ENCODE results near the gene MORN5. TPM values are rescaled to one million over a fixed set of nuclear protein-coding genes. Genes with fewer than 3 reads are reported as not detected.

The MORN5 gene
- total RNA-seq, 2 donors from 2014 or later = 0.95 to 1.5 TPM

GRCh38 chr9:122135529-122135859 is 24.2 kb upstream of the MORN5 start:
- intact Hi-C loops (cut with DNase I) = no loop called here
- DNase-seq (ENCODE audit: low spot score) = no peak

GRCh38 chr9:122138560-122139268 is 21.0 kb upstream of the MORN5 start:
- DNase-seq (ENCODE audit: low spot score) = no peak

GRCh38 chr9:122140368-122141193 is 19.1 kb upstream of the MORN5 start:
- intact Hi-C loops (cut with DNase I) = no loop called here
- DNase-seq (ENCODE audit: low spot score) = no peak

More at GRCh38 chr9:122138560-122139268, 21.0 kb upstream of the MORN5 start:
- intact Hi-C loops (cut with DNase I) = no loop called here

- intact Hi-C loops (cut with DNase I) = no loop called here
- no peak for DNase-seq (ENCODE audit: low spot score)
These were observed 18.0 kb upstream of the MORN5 start for GRCh38 chr9:122141671-122142070.

- no peak for DNase-seq (ENCODE audit: low spot score)
- intact Hi-C loops (cut with DNase I) = no loop called here
These were observed 16.4 kb upstream of the MORN5 start for GRCh38 chr9:122143296-122143695.

GRCh38 chr9:122143876-122144405 is 15.8 kb upstream of the MORN5 start:
- intact Hi-C loops (cut with DNase I) = no loop called here
- DNase-seq (ENCODE audit: low spot score) = no peak

GRCh38 chr9:122144836-122145591 is 14.7 kb upstream of the MORN5 start:
- no peak for DNase-seq (ENCODE audit: low spot score)
- intact Hi-C loops (cut with DNase I) = no loop called here

- intact Hi-C loops (cut with DNase I) = no loop called here
- DNase-seq (ENCODE audit: low spot score) = no peak
These were observed 14.2 kb upstream of the MORN5 start for GRCh38 chr9:122145592-122145863.

GRCh38 chr9:122151267-122151828 is 8.4 kb upstream of the MORN5 start:
- intact Hi-C loops (cut with DNase I) = no loop called here
- no peak for DNase-seq (ENCODE audit: low spot score)

- DNase-seq (ENCODE audit: low spot score) = no peak
- intact Hi-C loops (cut with DNase I) = no loop called here
These were observed 3.9 kb upstream of the MORN5 start for GRCh38 chr9:122155796-122156195.

- no peak for DNase-seq (ENCODE audit: low spot score)
- intact Hi-C loops (cut with DNase I) = no loop called here
These were observed 1.5 kb upstream of the MORN5 start for GRCh38 chr9:122158202-122158601.

- no peak for DNase-seq (ENCODE audit: low spot score)
- intact Hi-C loops (cut with DNase I) = no loop called here
These were observed 178 bp downstream of the MORN5 start for GRCh38 chr9:122159925-122160246.

- no peak for DNase-seq (ENCODE audit: low spot score)
- intact Hi-C loops (cut with DNase I) = no loop called here
These were observed 2.7 kb downstream of the MORN5 start for GRCh38 chr9:122162415-122162814.

- DNase-seq (ENCODE audit: low spot score) = no peak
- intact Hi-C loops (cut with DNase I) = no loop called here
These were observed 4.6 kb downstream of the MORN5 start for GRCh38 chr9:122164286-122164685.

GRCh38 chr9:122168356-122168755 is 8.6 kb downstream of the MORN5 start:
- intact Hi-C loops (cut with DNase I) = no loop called here
- DNase-seq (ENCODE audit: low spot score) = no peak

GRCh38 chr9:122172131-122172530 is 12.4 kb downstream of the MORN5 start:
- DNase-seq (ENCODE audit: low spot score) = no peak
- intact Hi-C loops (cut with DNase I) = no loop called here

GRCh38 chr9:122173670-122174069 is 14.0 kb downstream of the MORN5 start:
- intact Hi-C loops (cut with DNase I) = no loop called here
- DNase-seq (ENCODE audit: low spot score) = no peak

GRCh38 chr9:122176916-122177315 is 17.2 kb downstream of the MORN5 start:
- no peak for DNase-seq (ENCODE audit: low spot score)

GRCh38 chr9:122179054-122179689 is 19.5 kb downstream of the MORN5 start:
- no peak for DNase-seq (ENCODE audit: low spot score)
- intact Hi-C loops (cut with DNase I) = no loop called here

More at GRCh38 chr9:122176916-122177315, 17.2 kb downstream of the MORN5 start:
- intact Hi-C loops (cut with DNase I) = no loop called here

GRCh38 chr9:122179690-122180074 is 20.0 kb downstream of the MORN5 start:
- intact Hi-C loops (cut with DNase I) = no loop called here
- no peak for DNase-seq (ENCODE audit: low spot score)

Data from posterior vena cava (tissue), 2 donors.